OCI-LY1 (cell line): ENCODE results near the gene FAM53A.

Experiments
- EZH2 ChIP-seq: fragments of 200-600 bp; sonication (generic), shearing (Covaris generic); IDR thresholded peaks from 2 replicates; pipeline ENCODE4 v1.8.0; 2017; ENCODE audit warnings: borderline replicate concordance, mixed run types, mild to moderate bottlenecking, antibody characterized with exemption, low read length, moderate library complexity, mixed read lengths
- TF ChIP-seq, protein P1 (sequence below): fragments of 200-600 bp; sonication (generic), shearing (Covaris generic); IDR thresholded peaks from 2 replicates; pipeline ENCODE4 v1.5.1; 2017; ENCODE audit warnings: mild to moderate bottlenecking, antibody characterized with exemption, low read length, moderate library complexity, mixed read lengths

DNA sequence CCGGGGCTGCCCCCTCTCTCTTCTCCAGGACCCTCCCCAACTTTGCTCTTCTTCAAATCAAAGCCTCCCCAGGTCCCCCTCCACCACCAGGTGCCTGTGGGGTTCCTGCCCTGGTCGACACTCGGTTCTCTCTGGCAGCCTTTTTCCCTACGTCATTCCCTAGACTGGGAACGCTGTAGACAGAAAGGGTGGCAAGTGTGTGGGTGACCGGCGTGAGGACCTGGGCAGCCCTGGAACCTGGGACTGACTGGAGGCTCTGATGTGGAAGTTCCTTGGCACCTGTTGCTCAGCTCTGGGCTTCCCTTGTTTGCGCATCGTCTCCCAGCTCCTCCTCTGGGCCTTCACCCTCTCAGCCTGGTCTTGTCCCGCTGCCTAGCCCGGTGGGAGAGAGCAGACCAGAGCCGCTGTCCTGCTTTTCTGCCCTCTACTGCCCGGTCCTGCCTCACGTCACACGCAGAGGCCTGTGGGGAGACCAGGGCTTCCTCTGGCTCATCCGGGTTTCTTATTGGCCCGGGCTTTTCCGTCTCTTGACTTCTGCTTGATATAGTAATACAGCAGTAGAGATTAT is 38.5 kb upstream of the FAM53A start:
- no peak for TF ChIP-seq EZH2
- TF ChIP-seq, protein P1, sequence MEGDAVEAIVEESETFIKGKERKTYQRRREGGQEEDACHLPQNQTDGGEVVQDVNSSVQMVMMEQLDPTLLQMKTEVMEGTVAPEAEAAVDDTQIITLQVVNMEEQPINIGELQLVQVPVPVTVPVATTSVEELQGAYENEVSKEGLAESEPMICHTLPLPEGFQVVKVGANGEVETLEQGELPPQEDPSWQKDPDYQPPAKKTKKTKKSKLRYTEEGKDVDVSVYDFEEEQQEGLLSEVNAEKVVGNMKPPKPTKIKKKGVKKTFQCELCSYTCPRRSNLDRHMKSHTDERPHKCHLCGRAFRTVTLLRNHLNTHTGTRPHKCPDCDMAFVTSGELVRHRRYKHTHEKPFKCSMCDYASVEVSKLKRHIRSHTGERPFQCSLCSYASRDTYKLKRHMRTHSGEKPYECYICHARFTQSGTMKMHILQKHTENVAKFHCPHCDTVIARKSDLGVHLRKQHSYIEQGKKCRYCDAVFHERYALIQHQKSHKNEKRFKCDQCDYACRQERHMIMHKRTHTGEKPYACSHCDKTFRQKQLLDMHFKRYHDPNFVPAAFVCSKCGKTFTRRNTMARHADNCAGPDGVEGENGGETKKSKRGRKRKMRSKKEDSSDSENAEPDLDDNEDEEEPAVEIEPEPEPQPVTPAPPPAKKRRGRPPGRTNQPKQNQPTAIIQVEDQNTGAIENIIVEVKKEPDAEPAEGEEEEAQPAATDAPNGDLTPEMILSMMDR: no peak
